ENCODE measurements around the gene CT47B1. TPM values are rescaled to one million over a fixed set of nuclear protein-coding genes. Genes with fewer than 3 reads are reported as not detected.
"Not testable (repeated sequence)": the region's sequence is repeated elsewhere in the genome, so short reads cannot be mapped to it uniquely, and the experiment has no call there.

The CT47B1 gene
- total RNA-seq (not detected), polyA plus RNA-seq (not detected)

DNA sequence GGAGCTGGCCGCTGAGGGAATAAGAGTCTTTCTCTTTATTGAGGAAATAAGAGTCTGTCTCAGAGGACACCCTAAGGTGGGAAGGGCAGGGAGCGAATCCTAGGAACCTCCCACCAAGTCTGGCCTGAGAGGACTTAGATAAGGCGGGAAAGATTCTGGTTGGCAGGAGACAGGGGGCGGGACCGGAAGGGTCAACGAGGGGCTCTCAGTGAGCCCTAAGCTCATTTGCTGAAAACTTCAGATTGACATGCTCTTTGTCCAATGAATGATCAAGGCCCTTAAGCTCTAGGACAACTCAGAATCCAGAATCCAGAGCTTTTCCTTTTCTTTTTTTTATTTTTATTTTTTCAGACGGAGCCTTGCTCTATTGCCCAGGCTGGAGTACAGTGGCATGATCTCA lies at the start of gene CT47B1:
Gene CT47B1, minus strand, starts transcription at position 101 of the 400 bp plus-strand sequence. CDS start 196 bp downstream, outside the sequence.
- DNase-seq; POLR2A ChIA-PET; H3K4me1 Mint-ChIP-seq; CTCF ChIA-PET; H3K9me3 ChIP-seq (ENCODE audit: low read length); H3K27ac Mint-ChIP-seq; H3K36me3 ChIP-seq (ENCODE audit: insufficient read depth, low read length); H3K9me3 Mint-ChIP-seq; H3K27me3 Mint-ChIP-seq; H3K27me3 ChIP-seq (ENCODE audit: insufficient read depth, low read length, poor library complexity, severe bottlenecking); H3K4me1 ChIP-seq (ENCODE audit: insufficient read depth, low read length); H3K36me3 Mint-ChIP-seq; H3K27ac ChIP-seq (ENCODE audit: low read depth, low read length); H3K4me3 Mint-ChIP-seq; H3K4me3 ChIP-seq (ENCODE audit: low read length): not testable (repeated sequence)

DNA sequence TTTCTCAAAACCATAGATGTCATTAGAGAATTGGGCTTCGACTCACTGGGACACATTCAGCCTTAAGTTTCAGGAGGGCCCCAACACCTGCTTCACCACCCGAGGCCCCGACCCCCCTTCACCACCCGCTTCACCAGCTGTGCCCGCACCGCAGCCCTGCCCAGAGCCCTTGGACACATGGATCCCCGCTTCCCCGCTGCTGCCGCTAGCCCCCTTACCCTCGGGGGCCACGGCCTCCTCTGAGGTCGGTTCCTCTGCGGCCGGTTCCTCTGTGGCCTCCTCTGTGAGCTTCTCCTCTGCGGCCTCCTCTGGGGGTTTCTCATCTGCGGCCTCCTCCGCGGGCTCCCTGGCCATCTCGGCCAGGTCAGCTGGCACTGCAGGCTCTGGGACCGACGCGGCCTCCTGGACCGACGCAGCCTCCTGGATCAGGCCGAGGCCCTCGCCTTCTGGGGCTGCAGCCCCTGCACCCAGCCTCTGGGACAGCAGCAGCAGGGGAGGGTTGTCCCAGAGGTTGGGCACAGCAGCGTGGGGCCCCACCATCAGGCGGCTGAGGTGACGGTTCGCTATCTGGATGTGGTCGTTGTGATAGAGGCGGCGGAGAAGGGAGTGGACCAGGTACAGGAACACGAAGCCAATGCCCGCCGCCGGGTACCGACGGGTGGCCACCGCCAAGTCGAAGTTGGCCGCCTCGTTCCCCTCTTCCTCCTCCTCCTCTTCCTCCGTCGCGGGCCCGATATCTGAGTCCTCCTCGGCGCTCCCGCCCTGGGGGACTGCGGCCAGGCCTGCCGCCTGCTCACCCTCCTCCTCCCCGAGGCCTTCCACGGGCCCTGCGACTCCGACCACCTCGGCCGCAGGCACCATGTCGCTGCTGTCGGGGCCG lies 748 bp downstream of the CT47B1 start:
- DNase-seq, result no peak
- Mint-ChIP-seq H3K27me3 (no peaks in the 10 kb centered on the region), H3K36me3 (no peaks in the 10 kb centered on the region), H3K9me3 (no peaks in the 10 kb centered on the region), H3K4me1 (no peaks in the 10 kb centered on the region), H3K4me3 (no peak overlapping the region), H3K27ac (no peak overlapping the region)
- no peaks in the 10 kb centered on the region for H3K36me3 ChIP-seq (ENCODE audit: insufficient read depth, low read length)
- no peaks in the 10 kb centered on the region for H3K9me3 ChIP-seq (ENCODE audit: low read length)
- CTCF ChIA-PET, result no interaction called here
- H3K27me3 ChIP-seq (ENCODE audit: insufficient read depth, low read length, poor library complexity, severe bottlenecking), result no peaks in the 10 kb centered on the region
- POLR2A ChIA-PET, result no interaction called here
- H3K4me3 ChIP-seq (ENCODE audit: low read length), result no peak overlapping the region
- no peaks in the 10 kb centered on the region for H3K4me1 ChIP-seq (ENCODE audit: insufficient read depth, low read length)
- no peak overlapping the region for H3K27ac ChIP-seq (ENCODE audit: low read depth, low read length)

- DNase-seq, result no peak
- Histone ChIP-seq H3K27me3 (ENCODE audit: insufficient read depth, low read length, poor library complexity, severe bottlenecking) (no peaks in the 10 kb centered on the region), H3K9me3 (ENCODE audit: low read length) (no peaks in the 10 kb centered on the region), H3K4me3 (ENCODE audit: low read length) (no peak overlapping the region), H3K36me3 (ENCODE audit: insufficient read depth, low read length) (no peaks in the 10 kb centered on the region), H3K27ac (ENCODE audit: low read depth, low read length) (no peak overlapping the region), H3K4me1 (ENCODE audit: insufficient read depth, low read length) (no peaks in the 10 kb centered on the region)
- ChIA-PET CTCF (no interaction called here), POLR2A (no interaction called here)
- Mint-ChIP-seq H3K36me3 (no peaks in the 10 kb centered on the region), H3K4me3 (no peak overlapping the region), H3K27me3 (peaks cover 0 to 7% of the 10 kb centered on the region in 2 donors), H3K9me3 (peaks cover 0 to 2% (median 0%) of the 10 kb centered on the region in 5 donors), H3K27ac (peak overlapping the region in 1 of 8 donors; percentile 43), H3K4me1 (peaks cover 0 to 4% (median 1%) of the 10 kb centered on the region in 3 donors)
Observed at GRCh38 chrX:120857240-120857639, 18.4 kb downstream of the CT47B1 start.

- Mint-ChIP-seq H3K9me3 (no peaks in the 10 kb centered on the region), H3K4me3 (no peak overlapping the region), H3K27me3 (peaks cover 0 to 2% of the 10 kb centered on the region in 2 donors), H3K36me3 (no peaks in the 10 kb centered on the region), H3K4me1 (no peaks in the 10 kb centered on the region), H3K27ac (no peak overlapping the region)
- no peaks in the 10 kb centered on the region for H3K27me3 ChIP-seq (ENCODE audit: insufficient read depth, low read length, poor library complexity, severe bottlenecking)
- no peaks in the 10 kb centered on the region for H3K9me3 ChIP-seq (ENCODE audit: low read length)
- ChIA-PET CTCF (no interaction called here), POLR2A (no interaction called here)
- no peaks in the 10 kb centered on the region for H3K4me1 ChIP-seq (ENCODE audit: insufficient read depth, low read length)
- no peak overlapping the region for H3K4me3 ChIP-seq (ENCODE audit: low read length)
- DNase-seq, result no peak
- no peak overlapping the region for H3K27ac ChIP-seq (ENCODE audit: low read depth, low read length)
- no peaks in the 10 kb centered on the region for H3K36me3 ChIP-seq (ENCODE audit: insufficient read depth, low read length)
Observed at GRCh38 chrX:120840827-120841226, 34.8 kb downstream of the CT47B1 start.

DNA sequence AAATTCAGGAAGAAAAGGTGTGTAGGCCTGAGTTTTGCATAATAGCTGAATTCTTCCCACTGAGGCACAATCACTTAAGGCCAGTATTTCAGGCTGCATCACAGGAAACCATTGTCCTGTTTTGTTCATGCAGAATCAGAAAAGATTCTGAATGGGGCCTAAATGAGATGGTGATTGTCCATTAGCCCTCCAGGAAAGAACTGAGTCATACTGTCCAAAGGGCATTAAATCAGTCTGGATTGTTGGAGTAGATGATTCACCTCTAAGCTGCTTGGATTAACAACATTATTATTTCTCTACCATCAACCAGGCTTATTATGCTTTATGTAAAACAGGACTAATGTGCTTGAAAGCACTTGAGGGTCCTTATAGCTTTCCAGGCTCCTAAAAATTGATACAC lies 36.2 kb downstream of the CT47B1 start:
- no peaks in the 10 kb centered on the region for H3K27me3 ChIP-seq (ENCODE audit: insufficient read depth, low read length, poor library complexity, severe bottlenecking)
- ChIA-PET POLR2A (no interaction called here), CTCF (no interaction called here)
- no peaks in the 10 kb centered on the region for H3K9me3 ChIP-seq (ENCODE audit: low read length)
- no peak overlapping the region for H3K27ac Mint-ChIP-seq
- no peak overlapping the region for H3K4me3 ChIP-seq (ENCODE audit: low read length)
- no peak overlapping the region for H3K27ac ChIP-seq (ENCODE audit: low read depth, low read length)
- no peaks in the 10 kb centered on the region for H3K4me1 ChIP-seq (ENCODE audit: insufficient read depth, low read length)
- H3K9me3 Mint-ChIP-seq, result peaks cover 0 to 3% (median 0%) of the 10 kb centered on the region in 5 donors
- H3K36me3 ChIP-seq (ENCODE audit: insufficient read depth, low read length), result no peaks in the 10 kb centered on the region
- H3K27me3 Mint-ChIP-seq, result peaks cover 0 to 5% of the 10 kb centered on the region in 2 donors
- H3K36me3 Mint-ChIP-seq, result no peaks in the 10 kb centered on the region
- DNase-seq, result no peak
- no peak overlapping the region for H3K4me3 Mint-ChIP-seq
- H3K4me1 Mint-ChIP-seq, result no peaks in the 10 kb centered on the region

DNA sequence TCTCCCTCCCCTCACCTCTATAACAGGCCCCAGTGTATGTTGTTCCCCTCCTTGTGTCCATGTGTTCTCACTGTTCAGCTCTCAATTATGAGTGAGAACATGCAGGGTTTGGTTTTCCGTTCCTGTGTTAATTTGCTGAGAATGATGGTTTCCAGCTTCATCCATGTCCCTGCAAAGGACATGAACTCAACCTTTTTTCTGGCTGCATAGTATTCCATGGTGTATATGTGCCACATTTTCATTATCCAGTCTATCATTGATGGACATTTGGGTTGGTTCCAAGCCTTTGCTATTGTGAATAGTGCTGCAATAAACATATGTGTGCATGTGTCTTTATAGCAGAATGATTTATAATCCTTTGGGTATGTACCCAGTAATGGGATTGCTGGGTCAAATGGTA lies 48.5 kb downstream of the CT47B1 start:
- peaks cover 0 to 11% (median 3%) of the 10 kb centered on the region in 5 donors for H3K9me3 Mint-ChIP-seq
- H3K4me1 Mint-ChIP-seq; H3K36me3 ChIP-seq (ENCODE audit: insufficient read depth, low read length); H3K4me1 ChIP-seq (ENCODE audit: insufficient read depth, low read length); H3K27ac ChIP-seq (ENCODE audit: low read depth, low read length); H3K4me3 ChIP-seq (ENCODE audit: low read length); POLR2A ChIA-PET; CTCF ChIA-PET; H3K27ac Mint-ChIP-seq; H3K27me3 Mint-ChIP-seq; DNase-seq; H3K4me3 Mint-ChIP-seq; H3K36me3 Mint-ChIP-seq; H3K27me3 ChIP-seq (ENCODE audit: insufficient read depth, low read length, poor library complexity, severe bottlenecking); H3K9me3 ChIP-seq (ENCODE audit: low read length): not testable (repeated sequence)

- Histone ChIP-seq H3K27ac (ENCODE audit: low read depth, low read length) (no peak overlapping the region), H3K27me3 (ENCODE audit: insufficient read depth, low read length, poor library complexity, severe bottlenecking) (no peaks in the 10 kb centered on the region), H3K36me3 (ENCODE audit: insufficient read depth, low read length) (no peaks in the 10 kb centered on the region), H3K4me1 (ENCODE audit: insufficient read depth, low read length) (no peaks in the 10 kb centered on the region), H3K9me3 (ENCODE audit: low read length) (no peaks in the 10 kb centered on the region), H3K4me3 (ENCODE audit: low read length) (no peak overlapping the region)
- no peak for DNase-seq
- Mint-ChIP-seq H3K36me3 (no peaks in the 10 kb centered on the region), H3K4me3 (no peak overlapping the region), H3K9me3 (peaks cover 0 to 7% (median 3%) of the 10 kb centered on the region in 5 donors), H3K27me3 (no peaks in the 10 kb centered on the region), H3K27ac (no peak overlapping the region), H3K4me1 (no peaks in the 10 kb centered on the region)
- POLR2A ChIA-PET, result no interaction called here
- CTCF ChIA-PET, result no interaction called here
Observed at GRCh38 chrX:120825146-120825545, 50.5 kb downstream of the CT47B1 start.

DNA sequence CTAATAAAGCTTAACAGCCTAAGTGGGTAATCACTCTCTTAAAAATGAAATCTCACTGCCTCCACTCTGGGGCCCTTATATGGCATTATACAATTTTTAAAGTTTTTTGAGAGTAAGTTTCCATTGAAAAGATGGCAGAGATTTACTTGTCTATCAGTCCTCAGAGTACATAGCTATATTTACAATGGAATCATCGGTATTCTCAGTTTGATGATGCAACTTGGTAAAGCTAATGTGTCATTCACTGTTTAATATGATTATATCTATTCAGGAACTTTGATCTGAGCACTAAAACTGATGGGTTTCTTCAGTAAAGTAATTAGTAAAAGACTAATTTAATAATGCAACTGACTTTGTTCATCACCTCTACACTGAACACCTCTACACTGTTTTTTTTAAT lies 51.6 kb downstream of the CT47B1 start:
- Mint-ChIP-seq H3K9me3 (peaks cover 0 to 3% (median 0%) of the 10 kb centered on the region in 5 donors), H3K4me3 (no peak overlapping the region), H3K27ac (no peak overlapping the region), H3K36me3 (no peaks in the 10 kb centered on the region), H3K27me3 (no peaks in the 10 kb centered on the region), H3K4me1 (no peaks in the 10 kb centered on the region)
- H3K36me3 ChIP-seq (ENCODE audit: insufficient read depth, low read length), result no peaks in the 10 kb centered on the region
- no peak for DNase-seq
- no peak overlapping the region for H3K4me3 ChIP-seq (ENCODE audit: low read length)
- POLR2A ChIA-PET, result no interaction called here
- CTCF ChIA-PET, result no interaction called here
- H3K27ac ChIP-seq (ENCODE audit: low read depth, low read length), result no peak overlapping the region
- H3K27me3 ChIP-seq (ENCODE audit: insufficient read depth, low read length, poor library complexity, severe bottlenecking), result no peaks in the 10 kb centered on the region
- H3K9me3 ChIP-seq (ENCODE audit: low read length), result no peaks in the 10 kb centered on the region
- H3K4me1 ChIP-seq (ENCODE audit: insufficient read depth, low read length), result no peaks in the 10 kb centered on the region

All from CD8-positive, alpha-beta memory T cell (primary cell).